Uterus (tissue), 2 donors: ENCODE results near the gene CTNND2.

Experiments
- POLR2A ChIP-seq, 2 donors: fragments of 450-650 bp; IDR thresholded peaks; one replicate each; pipeline ENCODE4 v1.6.1; 2016; ENCODE audit warnings: antibody characterized with exemption in 2 of 2, mild to moderate bottlenecking in 1 of 2, moderate library complexity in 1 of 2
- TF ChIP-seq, protein P1 (sequence below), 4 experiments: fragments of 200-600 bp in 2 of 4; fragments of 450-650 bp in 2 of 4; sonication (generic) in 2 of 4; IDR thresholded peaks; one replicate each; pipeline ENCODE4 v1.5.1; 2016 to 2019; ENCODE audit warnings: antibody characterized with exemption in 4 of 4, mild to moderate bottlenecking in 2 of 4, moderate library complexity in 1 of 4

DNA sequence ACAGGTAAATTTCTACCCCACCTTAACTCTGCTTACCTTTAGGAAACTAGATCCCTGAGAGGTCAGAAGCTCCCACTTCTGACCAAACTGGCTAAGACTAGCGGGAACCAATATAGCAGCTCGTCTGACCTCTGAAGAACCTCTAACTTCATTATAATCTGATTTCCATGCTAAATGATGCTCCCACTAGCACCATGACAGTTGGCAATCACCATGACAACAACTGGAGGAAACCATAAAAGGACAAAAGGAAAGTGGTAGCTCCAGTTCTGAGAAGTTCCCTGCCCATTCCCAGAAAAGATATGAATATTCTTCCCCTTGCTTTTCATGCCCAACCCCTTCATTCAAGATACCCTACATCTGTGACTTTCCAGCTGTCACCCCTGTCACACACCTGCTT is 483.3 kb downstream of the CTNND2 start:
- no peak for TF ChIP-seq POLR2A (IDR thresholded peaks at IDR 0.05)
- TF ChIP-seq, protein P1, sequence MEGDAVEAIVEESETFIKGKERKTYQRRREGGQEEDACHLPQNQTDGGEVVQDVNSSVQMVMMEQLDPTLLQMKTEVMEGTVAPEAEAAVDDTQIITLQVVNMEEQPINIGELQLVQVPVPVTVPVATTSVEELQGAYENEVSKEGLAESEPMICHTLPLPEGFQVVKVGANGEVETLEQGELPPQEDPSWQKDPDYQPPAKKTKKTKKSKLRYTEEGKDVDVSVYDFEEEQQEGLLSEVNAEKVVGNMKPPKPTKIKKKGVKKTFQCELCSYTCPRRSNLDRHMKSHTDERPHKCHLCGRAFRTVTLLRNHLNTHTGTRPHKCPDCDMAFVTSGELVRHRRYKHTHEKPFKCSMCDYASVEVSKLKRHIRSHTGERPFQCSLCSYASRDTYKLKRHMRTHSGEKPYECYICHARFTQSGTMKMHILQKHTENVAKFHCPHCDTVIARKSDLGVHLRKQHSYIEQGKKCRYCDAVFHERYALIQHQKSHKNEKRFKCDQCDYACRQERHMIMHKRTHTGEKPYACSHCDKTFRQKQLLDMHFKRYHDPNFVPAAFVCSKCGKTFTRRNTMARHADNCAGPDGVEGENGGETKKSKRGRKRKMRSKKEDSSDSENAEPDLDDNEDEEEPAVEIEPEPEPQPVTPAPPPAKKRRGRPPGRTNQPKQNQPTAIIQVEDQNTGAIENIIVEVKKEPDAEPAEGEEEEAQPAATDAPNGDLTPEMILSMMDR (IDR thresholded peaks at IDR 0.05) = no peak
